ENCODE data around the gene CHCHD10. TPM values are rescaled to one million over a fixed set of nuclear protein-coding genes. Genes with fewer than 3 reads are reported as not detected.

Gene CHCHD10
- total RNA-seq, 1 experiment from 2014 or later, result 43.5 TPM

GRCh38 chr22:23754980-23755636, 12.7 kb downstream of the CHCHD10 start:
- no peaks in the 10 kb centered on the region for H3K79me2 ChIP-seq (ENCODE audit: low read depth)
- H3K36me3 ChIP-seq (ENCODE audit: low read depth), result no peaks in the 10 kb centered on the region
- H3K9me3 ChIP-seq (ENCODE audit: insufficient read depth, low read depth), result no peaks in the 10 kb centered on the region
- intact Hi-C loops (cut with micrococcal nuclease; ENCODE audit: unreplicated experiment), result no loop called here
- ChIA-PET CTCF (no interaction called here), POLR2A (ENCODE audit: unreplicated experiment) (no interaction called here)
- no peak overlapping the region for H3K4me3 ChIP-seq
- no peak overlapping the region for H3K27ac ChIP-seq
- H3K27me3 ChIP-seq (ENCODE audit: insufficient read depth, low read depth), result no peaks in the 10 kb centered on the region
- H3K4me1 ChIP-seq (replicated peaks; ENCODE audit: insufficient read depth), result peaks cover 9% of the 10 kb centered on the region
- TF ChIP-seq EZH2 (IDR thresholded peaks at IDR 0.05; ENCODE audit: low read depth), result no peak
- no peak for TF ChIP-seq CTCF (conservative IDR thresholded peaks at IDR 0.05)
- no peaks in the 10 kb centered on the region for H4K20me1 ChIP-seq (ENCODE audit: insufficient read depth)
- no peak for DNase-seq
- H3K4me2 ChIP-seq, result no peak overlapping the region
- peaks cover 19% of the 10 kb centered on the region; the same call in 1 of the 2 replicates for H3F3A ChIP-seq (ENCODE audit: insufficient read depth, low read depth)
- no peaks in the 10 kb centered on the region for H3K9me2 ChIP-seq (ENCODE audit: insufficient read depth)
- no TSS peak for BruUV-seq (replicated peaks)
- no peak overlapping the region for H2AFZ ChIP-seq

- intact Hi-C loops (cut with micrococcal nuclease; ENCODE audit: unreplicated experiment), result no loop called here
- Histone ChIP-seq H3K4me1 (replicated peaks; ENCODE audit: insufficient read depth) (peaks cover 13% of the 10 kb centered on the region), H3K9me2 (ENCODE audit: insufficient read depth) (no peaks in the 10 kb centered on the region), H3K36me3 (ENCODE audit: low read depth) (no peaks in the 10 kb centered on the region), H3K4me2 (no peak within 1 kb of the TSS), H3K79me2 (ENCODE audit: low read depth) (0 out of 2 replicates have a peak, but pooled peaks cover 4% of the 10 kb centered on the region), H3K4me3 (no peak within 1 kb of the TSS), H3F3A (ENCODE audit: insufficient read depth, low read depth) (peaks cover 24% of the 10 kb centered on the region; the same call in 1 of the 2 replicates), H3K27ac (no peak within 1 kb of the TSS), H2AFZ (no peak within 1 kb of the TSS), H3K27me3 (ENCODE audit: insufficient read depth, low read depth) (no peaks in the 10 kb centered on the region), H4K20me1 (ENCODE audit: insufficient read depth) (no peaks in the 10 kb centered on the region), H3K9me3 (ENCODE audit: insufficient read depth, low read depth) (no peaks in the 10 kb centered on the region)
- ChIA-PET POLR2A (ENCODE audit: unreplicated experiment) (no interaction called here), CTCF (interaction anchor here (0.6 kb wide), 1 partner anchor 28 kb away, joined by 3 read pairs; no protein-coding TSS in a partner anchor)
- no TSS peak for BruUV-seq (replicated peaks)
- TF ChIP-seq EZH2 (IDR thresholded peaks at IDR 0.05; ENCODE audit: low read depth), result no peak
- DNase-seq, result no peak
Measured at GRCh38 chr22:23754220-23754919, 13.4 kb downstream of the CHCHD10 start, which contains the start of gene VPREB3. VPREB3 (minus strand) TSS chr22:23754425; CDS start chr22:23754363, 62 bp downstream.

GRCh38 chr22:23753385-23753784, 14.4 kb downstream of the CHCHD10 start:
- H3K27me3 ChIP-seq (ENCODE audit: insufficient read depth, low read depth), result no peaks in the 10 kb centered on the region
- ChIA-PET POLR2A (ENCODE audit: unreplicated experiment) (interaction anchor here (0.7 kb wide), 1 partner anchor 43 kb away, joined by 3 read pairs; no protein-coding TSS in a partner anchor), CTCF (no interaction called here)
- no TSS peak for BruUV-seq (replicated peaks)
- H3K79me2 ChIP-seq (ENCODE audit: low read depth), result 0 out of 2 replicates have a peak, but pooled peaks cover 4% of the 10 kb centered on the region
- H3K4me1 ChIP-seq (replicated peaks; ENCODE audit: insufficient read depth), result peaks cover 13% of the 10 kb centered on the region
- TF ChIP-seq EZH2 (IDR thresholded peaks at IDR 0.05; ENCODE audit: low read depth), result no peak
- TF ChIP-seq CTCF (conservative IDR thresholded peaks at IDR 0.05), result no peak
- DNase-seq, result no peak
- H3K36me3 ChIP-seq (ENCODE audit: low read depth), result no peaks in the 10 kb centered on the region
- H3F3A ChIP-seq (ENCODE audit: insufficient read depth, low read depth), result peaks cover 24% of the 10 kb centered on the region; the same call in 1 of the 2 replicates
- H3K9me2 ChIP-seq (ENCODE audit: insufficient read depth), result no peaks in the 10 kb centered on the region
- no peak overlapping the region for H3K4me2 ChIP-seq
- no peak overlapping the region for H3K27ac ChIP-seq
- H4K20me1 ChIP-seq (ENCODE audit: insufficient read depth), result no peaks in the 10 kb centered on the region
- H3K9me3 ChIP-seq (ENCODE audit: insufficient read depth, low read depth), result no peaks in the 10 kb centered on the region
- no peak overlapping the region for H2AFZ ChIP-seq
- intact Hi-C loops (cut with micrococcal nuclease; ENCODE audit: unreplicated experiment), result no loop called here
- H3K4me3 ChIP-seq, result no peak overlapping the region

Data from PC-9 (cell line).